Measurements from ENCODE around the gene WDFY3.

WDFY3 gene

DNA sequence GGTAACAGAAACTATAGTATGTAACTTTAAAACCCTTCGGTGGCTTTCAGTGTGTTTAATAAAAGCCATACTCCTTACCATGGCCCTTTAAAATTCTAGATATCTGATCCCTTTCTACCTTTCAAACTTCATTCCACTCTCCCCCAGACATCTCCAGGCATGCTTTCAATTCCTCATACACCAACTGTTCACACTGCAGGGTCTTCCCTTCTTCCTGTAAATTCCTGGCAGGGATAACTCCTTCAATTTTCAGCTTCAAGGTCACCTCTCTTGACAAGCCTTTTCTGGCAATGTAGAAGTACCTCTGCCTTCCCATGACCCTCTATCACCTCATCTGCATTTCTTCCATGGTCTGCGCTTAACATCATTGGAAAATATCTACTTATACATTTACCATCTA is 60.8 kb downstream of the WDFY3 start:
- no peak for DNase-seq (ENCODE audit: low read depth in 2 of 2)

DNA sequence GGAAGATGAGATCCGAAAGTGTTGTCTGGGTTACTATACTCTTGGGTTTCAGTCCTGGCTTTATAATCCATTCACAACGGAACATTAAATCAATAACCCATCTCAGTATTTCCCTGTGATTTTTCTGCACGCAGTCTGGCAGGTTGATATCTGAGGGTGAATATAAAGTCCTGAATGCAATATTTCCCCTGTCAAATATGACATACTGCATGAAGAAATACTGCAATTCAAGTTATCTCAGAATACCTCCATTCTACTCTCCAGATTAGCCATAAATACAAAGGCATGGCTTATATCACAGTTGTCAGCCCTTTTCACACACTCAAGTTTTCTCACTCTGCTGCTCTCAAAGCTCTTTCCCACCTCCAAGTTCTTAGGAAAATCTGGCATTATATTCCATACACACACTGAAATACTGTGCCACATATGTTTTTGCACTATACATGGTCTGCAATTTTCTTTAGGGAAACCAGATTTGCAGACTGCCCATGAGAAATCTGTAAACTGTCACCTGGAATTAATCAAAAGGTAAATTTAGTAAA is 64.7 kb downstream of the WDFY3 start:
- no peak for DNase-seq (ENCODE audit: low read depth in 2 of 2)

- no peak for DNase-seq (ENCODE audit: low read depth in 2 of 2)
These were observed 65.3 kb downstream of the WDFY3 start for GRCh38 chr4:84901173-84901572.

- DNase-seq (ENCODE audit: low read depth in 2 of 2): no peak
These were observed 66.9 kb downstream of the WDFY3 start for GRCh38 chr4:84899616-84900015.

DNA sequence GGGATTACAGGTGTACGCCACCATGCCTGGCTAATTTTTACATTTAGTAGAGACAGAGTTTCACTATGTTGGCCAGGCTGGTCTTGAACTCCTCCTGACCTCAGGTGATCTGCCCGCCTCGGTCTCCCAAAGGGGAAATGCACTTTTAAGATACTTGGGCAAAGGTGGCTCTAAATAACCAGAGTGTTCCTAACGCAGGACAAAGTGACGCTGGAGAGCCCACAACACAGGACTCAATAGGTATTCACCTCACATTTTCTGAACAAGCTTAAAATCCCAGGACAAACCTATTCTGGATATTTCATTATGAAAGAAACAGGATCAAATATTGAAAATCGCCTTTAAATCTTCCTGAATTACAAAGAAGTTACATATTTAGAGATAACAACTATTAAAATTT is 69.0 kb downstream of the WDFY3 start:
- no peak for DNase-seq (ENCODE audit: low read depth in 2 of 2)

DNA sequence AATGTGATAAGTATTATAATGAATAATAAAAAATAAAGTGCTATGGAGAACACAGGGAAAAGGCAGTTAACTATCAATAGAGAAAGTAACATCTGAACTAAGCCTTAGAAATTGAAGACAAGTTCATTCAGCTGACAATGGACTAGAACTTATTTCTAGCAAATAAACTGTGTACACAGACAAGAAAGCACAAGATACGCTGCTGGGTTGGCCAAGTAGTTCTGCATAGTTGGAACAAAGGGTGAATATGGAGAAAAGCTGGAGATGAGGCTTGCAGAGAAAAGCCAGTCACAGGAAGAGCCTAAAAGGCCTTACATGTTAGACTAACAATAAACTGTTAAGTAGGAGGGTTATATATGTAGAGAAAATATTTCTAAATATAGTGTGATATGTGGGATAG is 71.2 kb downstream of the WDFY3 start:
- DNase-seq (ENCODE audit: low read depth in 2 of 2): no peak

GRCh38 chr4:84894621-84895020 is 71.9 kb downstream of the WDFY3 start:
- DNase-seq (ENCODE audit: low read depth in 2 of 2): no peak

- no peak for DNase-seq (ENCODE audit: low read depth in 2 of 2)
These were observed 73.5 kb downstream of the WDFY3 start for GRCh38 chr4:84892950-84893349.

GRCh38 chr4:84887824-84888223 is 78.7 kb downstream of the WDFY3 start:
- DNase-seq (ENCODE audit: low read depth in 2 of 2): no peak

DNA sequence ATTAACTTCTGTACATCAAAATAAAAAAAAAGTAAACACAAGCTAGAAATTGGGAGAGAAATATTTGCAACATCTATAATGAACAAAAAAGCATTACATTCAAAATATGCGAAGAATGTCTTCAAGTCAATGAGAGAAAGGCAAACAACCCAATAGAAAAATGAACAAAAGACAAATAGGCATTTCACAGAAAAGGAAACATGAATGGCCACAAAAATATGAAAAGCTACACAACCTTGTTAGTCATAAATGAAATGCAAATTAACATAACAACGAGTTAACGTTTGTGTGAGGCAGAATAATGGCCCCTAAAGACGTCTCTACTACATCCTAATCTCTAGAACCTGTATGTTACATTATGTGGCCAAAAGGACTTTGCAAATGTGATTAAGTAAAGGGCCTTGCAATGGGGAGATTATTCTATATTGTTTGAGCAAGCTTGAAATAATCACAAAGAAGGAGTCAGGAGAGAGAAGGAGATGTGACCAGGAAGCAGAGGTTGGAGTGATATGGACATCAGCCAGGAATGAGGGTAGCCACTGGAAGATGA is 86.8 kb downstream of the WDFY3 start:
- no peak for DNase-seq (ENCODE audit: low read depth in 2 of 2)

DNA sequence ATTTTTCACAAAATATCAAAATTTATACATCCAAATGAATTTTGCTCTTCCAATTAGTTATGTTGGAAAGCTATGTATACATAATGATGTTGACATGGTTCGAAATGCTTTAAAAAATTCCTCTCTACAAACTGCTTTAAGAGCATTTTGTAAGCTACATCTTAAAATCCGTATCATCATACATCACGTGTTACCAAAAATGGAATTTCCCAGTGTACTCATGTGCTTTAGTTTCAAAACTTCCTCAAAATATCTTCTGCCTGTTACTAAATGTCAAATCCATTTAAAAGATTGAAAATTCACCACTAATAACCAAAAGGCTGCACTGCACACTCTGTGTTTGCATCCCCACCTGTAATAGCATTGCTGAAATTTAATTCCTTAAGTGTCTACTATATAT is 87.9 kb downstream of the WDFY3 start:
- DNase-seq (ENCODE audit: low read depth in 2 of 2): no peak

DNA sequence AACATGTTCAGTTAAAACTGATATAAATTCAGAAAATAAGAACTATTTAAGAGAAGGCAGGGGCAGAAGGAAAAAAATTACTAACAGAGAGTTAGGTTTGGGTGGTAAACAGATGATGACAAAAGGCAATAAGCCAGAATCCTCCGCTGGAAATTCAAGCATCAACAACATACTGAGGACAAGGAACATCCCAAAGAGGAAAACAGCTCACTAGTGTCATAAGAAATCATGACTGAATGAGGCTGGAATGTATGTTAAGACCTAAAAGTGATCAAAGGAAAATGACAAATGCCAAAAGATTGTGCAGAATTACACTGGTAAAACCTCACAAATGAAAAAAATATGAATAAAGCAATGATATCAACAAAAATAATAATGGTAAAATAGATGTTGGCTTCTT is 88.4 kb downstream of the WDFY3 start:
- DNase-seq (ENCODE audit: low read depth in 2 of 2): no peak

DNA sequence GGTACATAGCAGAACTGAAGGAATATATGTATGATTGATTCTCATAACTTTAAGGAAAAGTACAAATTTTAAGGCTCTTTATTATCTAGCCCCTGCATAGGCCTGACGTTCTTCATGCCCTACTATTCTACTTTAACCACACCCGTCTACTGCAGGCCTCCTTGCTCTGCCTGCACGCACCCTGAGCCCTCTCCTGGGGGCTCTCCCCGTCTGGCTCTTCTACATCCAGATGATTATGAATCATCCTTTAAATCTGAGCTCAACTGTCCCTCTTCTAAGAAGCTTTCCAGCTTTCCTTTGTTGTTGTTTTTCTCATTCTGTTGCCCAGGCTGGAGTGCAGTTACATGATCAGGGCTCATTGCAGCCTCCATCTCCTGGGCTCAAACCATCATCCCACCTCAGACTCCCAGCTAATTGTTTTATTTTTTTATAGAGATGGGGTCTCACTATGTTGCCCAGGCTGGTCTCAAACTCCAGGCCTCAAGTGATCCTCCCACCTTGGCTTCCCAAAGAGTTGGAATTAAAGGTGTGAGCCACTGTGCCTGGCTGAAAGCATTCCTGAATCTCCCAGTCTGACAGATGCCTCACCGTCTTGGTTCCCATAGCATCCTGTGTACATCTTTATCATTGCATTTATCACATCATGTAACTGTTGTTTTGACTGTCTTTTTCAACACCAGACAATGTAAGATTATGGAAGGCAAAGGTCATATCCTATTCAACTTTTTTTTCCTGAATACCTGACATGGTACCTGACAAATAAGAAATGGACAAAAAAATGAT is 89.2 kb downstream of the WDFY3 start:
- DNase-seq (ENCODE audit: low read depth in 2 of 2): no peak

DNA sequence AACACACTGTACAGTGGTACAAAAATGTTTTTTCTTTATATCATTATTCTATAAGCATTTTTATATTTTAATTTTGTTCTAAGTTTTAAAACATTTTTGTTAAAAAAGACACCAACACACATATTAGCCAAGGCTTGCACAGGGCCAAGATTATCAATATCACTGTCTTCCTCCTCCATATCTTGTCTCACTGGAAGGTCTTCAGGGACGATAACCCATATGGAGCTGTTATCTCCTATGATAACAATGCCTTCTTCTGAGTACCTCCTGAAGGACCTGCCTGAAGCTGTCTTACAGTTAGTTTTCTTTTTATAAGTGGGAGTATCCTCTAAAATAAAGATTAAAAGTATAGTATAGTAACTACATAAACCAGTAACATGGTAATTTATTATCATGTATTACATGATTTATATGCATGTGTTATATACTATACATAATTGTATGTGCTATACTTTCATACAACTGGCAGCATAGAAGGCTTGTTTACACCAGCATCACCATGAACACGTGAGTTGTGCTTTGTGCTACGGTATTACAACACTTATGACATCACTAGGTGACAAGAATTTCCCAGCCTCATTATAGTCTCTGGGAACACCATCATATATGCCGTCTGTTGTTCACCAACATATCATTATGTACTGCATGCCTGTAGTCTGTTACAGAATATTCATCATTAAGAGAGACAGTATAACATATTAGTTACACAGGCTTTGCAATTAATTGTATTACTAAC is 90.7 kb downstream of the WDFY3 start:
- no peak for DNase-seq (ENCODE audit: low read depth in 2 of 2)

- DNase-seq (ENCODE audit: low read depth in 2 of 2): no peak
These were observed 91.9 kb downstream of the WDFY3 start for GRCh38 chr4:84874619-84875018.

DNA sequence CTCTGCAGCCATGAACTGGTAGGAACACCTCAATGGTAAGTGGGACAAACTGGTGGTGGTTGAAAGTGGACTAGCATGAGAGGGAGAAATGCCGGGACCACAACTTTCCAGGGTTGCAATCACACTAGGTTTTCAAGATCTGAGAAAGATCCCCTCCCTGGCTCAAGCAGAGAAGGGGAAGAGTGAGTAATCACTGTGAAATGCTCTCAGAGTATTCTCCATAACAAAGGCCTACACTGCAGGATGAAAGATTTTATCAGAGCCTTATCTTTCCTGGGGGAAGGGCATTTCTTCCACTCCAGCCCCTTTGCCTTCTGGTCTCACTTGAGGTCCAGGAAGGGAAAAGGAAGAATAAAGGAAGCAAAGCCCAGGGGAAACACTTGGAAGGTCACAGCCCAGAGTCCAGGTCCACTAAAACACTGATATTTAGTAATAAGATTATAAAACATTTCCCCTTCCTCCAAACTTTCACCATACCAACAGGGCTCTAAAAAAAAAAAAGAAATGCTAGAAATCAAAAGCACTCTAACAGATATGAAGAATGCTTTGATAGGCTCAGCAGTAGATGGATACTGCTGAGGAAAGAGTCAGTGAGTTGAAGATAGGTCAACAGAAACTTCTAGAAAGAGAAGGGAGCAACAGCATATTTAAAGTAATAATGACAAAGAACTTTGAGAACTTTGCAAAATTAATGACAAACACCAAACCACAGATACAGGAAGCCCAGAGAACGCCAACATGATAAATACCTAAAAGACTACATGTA is 95.9 kb downstream of the WDFY3 start:
- DNase-seq (ENCODE audit: low read depth in 2 of 2): no peak

GRCh38 chr4:84866295-84866694 is 100.2 kb downstream of the WDFY3 start:
- DNase-seq (ENCODE audit: low read depth in 2 of 2): no peak

DNA sequence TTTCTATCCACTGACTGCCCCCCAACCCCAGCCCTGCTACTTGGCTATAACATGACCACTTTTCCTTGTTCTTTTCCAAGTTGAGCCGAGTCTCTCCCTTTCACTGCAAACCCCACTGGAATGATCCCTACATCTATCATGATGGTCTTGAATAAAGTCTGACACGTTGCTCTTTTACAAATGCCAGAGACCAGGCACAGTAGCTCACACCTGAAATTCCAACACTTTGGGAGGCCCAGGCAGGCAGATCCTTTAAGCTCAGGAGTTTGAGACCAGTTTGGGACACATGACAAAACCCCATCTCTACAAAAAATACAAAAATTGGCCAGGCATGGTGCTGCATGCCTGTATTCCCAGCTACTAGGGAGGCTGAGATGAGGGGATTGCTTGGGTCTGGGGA is 100.9 kb downstream of the WDFY3 start:
- no peak for DNase-seq (ENCODE audit: low read depth in 2 of 2)

GRCh38 chr4:84862064-84862463 is 104.4 kb downstream of the WDFY3 start:
- DNase-seq (ENCODE audit: low read depth in 2 of 2): no peak

GRCh38 chr4:84857296-84857695 is 109.2 kb downstream of the WDFY3 start:
- DNase-seq (ENCODE audit: low read depth in 2 of 2): no peak

GRCh38 chr4:84856468-84857049 is 109.9 kb downstream of the WDFY3 start:
- no peak for DNase-seq (ENCODE audit: low read depth in 2 of 2)

GRCh38 chr4:84855774-84856173 is 110.7 kb downstream of the WDFY3 start:
- no peak for DNase-seq (ENCODE audit: low read depth in 2 of 2)
